Transverse colon (tissue), 4 donors: ENCODE data around the gene TMEM106C. TPM values are rescaled to one million over a fixed set of nuclear protein-coding genes. Genes with fewer than 3 reads are reported as not detected.

Source experiments
- DNase-seq: peaks from one replicate; pipeline ENCODE4 v3.0.0-alpha.2; 2019
- H3K27ac ChIP-seq, 4 donors: fragments of 200-600 bp; sonication (generic); 2 replicates each; pipeline ENCODE4 v1.5.1; 2016 to 2018; ENCODE audit warnings: inconsistent platforms in 4 of 4
- H3K27me3 ChIP-seq: fragments of 200-600 bp; sonication (generic); 2 replicates; pipeline ENCODE4 v1.5.1; 2017; ENCODE audit warnings: inconsistent platforms
- H3K36me3 ChIP-seq, 4 donors: fragments of 200-600 bp; sonication (generic); 2 replicates each; pipeline ENCODE4 v1.5.1; 2017 to 2019; ENCODE audit warnings: inconsistent platforms in 4 of 4
- H3K4me1 ChIP-seq, 4 donors: fragments of 200-600 bp; sonication (generic); 2 replicates each; pipeline ENCODE4 v1.5.1; 2017 to 2020; ENCODE audit warnings: inconsistent platforms in 4 of 4
- H3K4me3 ChIP-seq, 4 donors: fragments of 200-600 bp; sonication (generic); 1 replicate in 1 of 4; 2 replicates in 3 of 4; pipeline versions ENCODE4 v1.5.1 to v1.6.1; 2017 to 2019; ENCODE audit warnings: inconsistent platforms in 4 of 4
- H3K9me3 ChIP-seq, 2 donors: fragments of 200-600 bp; sonication (generic); 2 replicates each; pipeline ENCODE4 v1.5.1; 2017 to 2019; ENCODE audit warnings: inconsistent platforms in 2 of 2
- CTCF ChIP-seq, 5 experiments: fragments of 200-600 bp in 3 of 5; fragments of 450-650 bp in 2 of 5; sonication (generic) in 3 of 5; IDR thresholded peaks; 1 replicate in 2 of 5; 2 replicates in 3 of 5; pipeline ENCODE4 v1.5.1; 2016 to 2017; ENCODE audit warnings: antibody characterized with exemption in 5 of 5, inconsistent platforms in 3 of 5, mild to moderate bottlenecking in 2 of 5, moderate library complexity in 1 of 5
- EP300 ChIP-seq: sonication (generic); formaldehyde crosslinking; IDR thresholded peaks from one replicate; pipeline ENCODE4 v1.6.1; 2017; ENCODE audit warnings: antibody characterized with exemption, low read depth
- POLR2A ChIP-seq: fragments of 450-650 bp; IDR thresholded peaks from one replicate; pipeline ENCODE4 v1.6.1; 2016; ENCODE audit warnings: antibody characterized with exemption, mild to moderate bottlenecking, moderate library complexity
- POLR2AphosphoS5 ChIP-seq, 3 donors: sonication (generic); formaldehyde crosslinking; IDR thresholded peaks; one replicate each; pipeline ENCODE4 v1.6.1; 2016; ENCODE audit warnings: antibody characterized with exemption in 3 of 3
- WGBS, 2 donors: methylation state at CpG; one replicate each; pipeline ENCODE4 v1.1.5; 2018; ENCODE audit warnings: low coverage in 1 of 2; 5-methylcytosine and 5-hydroxymethylcytosine counted together
- in situ Hi-C, 4 donors: fragments of 200-750 bp; cut with MboI; loops; one replicate each; pipeline versions ENCODE4 v1.15.0 to v1.15.1; 2017; ENCODE audit warnings: low sequenced_read_pairs in 3 of 4, low pct_ligation_motif_present in 1 of 4, low pct_unique_long_range_greater_than_20kb in 1 of 4
- intact Hi-C: fragments of 100-400 bp; cut with DNase I; formaldehyde crosslinking; loops from one replicate; pipeline ENCODE4 v1.15.1; 2023; ENCODE audit warnings: low total_unique reads
- total RNA-seq, 4 donors: library from RNA; depleted of rRNA; stranded (reverse); fragments of >200 nt; gene quantifications; one replicate each; pipeline ENCODE4 v1.1.0, GENCODE V29; 2016

TMEM106C gene
- total RNA-seq, 4 donors from 2014 or later: 51.9 to 258 (median 113) TPM

DNA sequence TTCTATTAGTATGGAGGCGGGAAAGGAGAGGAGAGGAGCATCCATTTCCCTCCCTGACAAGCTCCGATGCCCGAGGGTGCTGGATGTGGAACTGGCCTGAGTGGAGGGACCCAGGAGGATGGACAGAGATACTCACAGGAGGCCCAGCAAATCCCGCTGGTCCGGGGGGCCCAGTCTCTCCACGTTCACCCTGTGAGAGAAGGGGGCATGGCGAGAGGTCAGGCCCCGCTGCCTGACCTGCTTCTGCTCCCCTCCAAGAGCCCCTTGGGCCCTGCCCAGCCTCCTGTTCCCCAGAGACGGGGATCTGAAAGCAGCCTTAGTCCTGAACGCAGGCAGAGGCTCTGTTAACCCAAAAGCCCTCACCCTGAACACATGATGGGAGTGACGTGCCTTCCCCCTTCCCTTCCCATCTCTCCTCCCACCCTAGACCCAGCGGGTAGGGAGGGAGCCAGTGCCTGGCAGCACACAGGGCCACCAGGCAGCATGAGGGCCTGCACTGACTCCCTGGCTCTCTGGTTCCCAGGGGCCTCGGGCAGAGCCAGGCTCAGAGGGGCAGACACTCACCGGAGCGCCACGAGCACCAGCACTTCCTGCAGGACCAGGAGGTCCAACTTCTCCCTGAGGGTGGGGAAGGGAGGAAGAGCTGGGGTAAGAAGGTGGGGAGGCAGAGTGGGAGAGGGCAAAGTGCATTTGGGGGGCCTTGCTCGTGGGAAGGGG lies 17.5 kb downstream of the TMEM106C start:
- no peak for DNase-seq
- H3K9me3 ChIP-seq: no peaks in the 10 kb centered on the region
- H3K27ac ChIP-seq: no peak overlapping the region
- H3K4me3 ChIP-seq: no peak overlapping the region
- in situ Hi-C loops: no loop called here
- TF ChIP-seq POLR2A (no peak), CTCF (IDR thresholded peaks at IDR 0.05) (no peak), EP300 (no peak), POLR2AphosphoS5 (IDR thresholded peaks at IDR 0.05) (no peak)
- intact Hi-C loops: no loop called here
- peaks cover 0 to 7% (median 2%) of the 10 kb centered on the region in 4 donors for H3K4me1 ChIP-seq
- peaks cover 3% of the 10 kb centered on the region for H3K27me3 ChIP-seq
- H3K36me3 ChIP-seq: no peaks in the 10 kb centered on the region
- WGBS, 2 donors: 77% methylated on average over 16 of the region's 17 CpGs; no CpG with 5 or more reads in 1 of the 2 donors

DNA sequence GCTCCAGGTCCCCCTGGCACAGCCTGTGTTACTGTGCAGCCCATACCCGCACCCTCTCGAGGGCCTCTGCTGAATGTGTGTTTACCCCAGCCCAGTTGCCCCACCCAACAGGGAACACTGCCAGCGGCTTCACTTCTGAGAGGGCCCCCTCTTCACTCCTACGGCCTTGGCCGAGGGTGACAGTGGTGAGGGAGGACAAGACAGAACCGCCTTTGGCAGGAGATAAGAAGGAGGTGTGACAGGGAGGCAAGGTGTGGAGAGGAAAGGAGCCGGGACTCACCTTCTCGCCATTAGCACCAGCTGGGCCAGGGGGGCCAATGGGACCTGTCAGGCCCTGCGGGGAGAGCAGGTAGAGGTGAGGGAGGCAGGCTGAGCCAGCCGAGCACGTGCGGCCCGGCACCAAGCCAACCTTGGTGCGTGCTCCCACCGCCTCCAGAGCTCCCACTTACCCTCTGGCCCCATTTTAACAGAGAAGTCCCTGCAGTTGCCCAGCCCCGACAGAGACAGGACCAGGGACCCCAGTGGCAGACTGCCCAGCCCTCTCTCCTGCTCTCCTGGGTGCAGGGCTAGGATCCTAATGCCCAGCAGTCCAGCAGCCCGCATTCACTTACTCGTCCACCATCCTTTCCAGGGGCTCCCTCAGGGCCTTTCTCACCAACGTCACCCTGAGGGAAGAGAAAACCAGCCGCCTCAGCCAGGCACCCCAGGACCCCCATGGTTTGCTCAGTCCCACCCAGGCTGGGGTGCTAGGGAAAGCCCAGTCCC lies 18.3 kb downstream of the TMEM106C start:
- intact Hi-C loops (no loop called here), in situ Hi-C loops (no loop called here)
- no peak overlapping the region for H3K27ac ChIP-seq
- no peaks in the 10 kb centered on the region for H3K9me3 ChIP-seq
- H3K36me3 ChIP-seq: no peaks in the 10 kb centered on the region
- no peak overlapping the region for H3K4me3 ChIP-seq
- peaks cover 0 to 7% (median 2%) of the 10 kb centered on the region in 4 donors for H3K4me1 ChIP-seq
- peak; percentile 54 for DNase-seq
- no peak for TF ChIP-seq POLR2A
- 60% methylated on average over 20 of the region's 20 CpGs; no CpG with 5 or more reads in 1 of the 2 donors for WGBS, 2 donors
- H3K27me3 ChIP-seq: peaks cover 3% of the 10 kb centered on the region

- in situ Hi-C loops (no loop called here), intact Hi-C loops (no loop called here)
- 75% methylated on average over 5 of the region's 5 CpGs; no CpG with 5 or more reads in 1 of the 2 donors for WGBS, 2 donors
- H3K4me1 ChIP-seq: peaks cover 0 to 7% (median 2%) of the 10 kb centered on the region in 4 donors
- H3K36me3 ChIP-seq: no peaks in the 10 kb centered on the region
- H3K27ac ChIP-seq: no peak overlapping the region
- no peak overlapping the region for H3K4me3 ChIP-seq
- no peaks in the 10 kb centered on the region for H3K9me3 ChIP-seq
- no peak for DNase-seq
- no peak for TF ChIP-seq CTCF (IDR thresholded peaks at IDR 0.05)
- no peak for TF ChIP-seq POLR2A
- no peak for TF ChIP-seq POLR2AphosphoS5 (IDR thresholded peaks at IDR 0.05)
- no peak for TF ChIP-seq EP300
- peaks cover 3% of the 10 kb centered on the region for H3K27me3 ChIP-seq
Observed at GRCh38 chr12:47982311-47982710, 18.9 kb downstream of the TMEM106C start.

- TF ChIP-seq POLR2AphosphoS5 (IDR thresholded peaks at IDR 0.05) (no peak), CTCF (IDR thresholded peaks at IDR 0.05) (no peak), EP300 (no peak), POLR2A (no peak)
- no peak for DNase-seq
- H3K27ac ChIP-seq: no peak overlapping the region
- H3K4me1 ChIP-seq: peaks cover 0 to 7% (median 2%) of the 10 kb centered on the region in 4 donors
- in situ Hi-C loops (no loop called here), intact Hi-C loops (no loop called here)
- H3K27me3 ChIP-seq: peaks cover 3% of the 10 kb centered on the region
- 91% methylated on average over 11 of the region's 11 CpGs; no CpG with 5 or more reads in 1 of the 2 donors for WGBS, 2 donors
- no peaks in the 10 kb centered on the region for H3K36me3 ChIP-seq
- H3K9me3 ChIP-seq: no peaks in the 10 kb centered on the region
- H3K4me3 ChIP-seq: no peak overlapping the region
Observed at GRCh38 chr12:47982770-47983169, 19.4 kb downstream of the TMEM106C start.
